ENCODE results near the gene MYOCD.

Gene MYOCD

GRCh38 chr17:12768255-12768654 is 102.6 kb downstream of the MYOCD start:
- DNase-seq = no peak

GRCh38 chr17:12769981-12770380 is 104.3 kb downstream of the MYOCD start:
- DNase-seq = no peak

- DNase-seq = no peak
Measured at GRCh38 chr17:12773153-12773552, 107.5 kb downstream of the MYOCD start.

- no peak for DNase-seq
Measured at GRCh38 chr17:12789075-12789480, 123.4 kb downstream of the MYOCD start.

- peak; percentile 58 for DNase-seq
Measured at GRCh38 chr17:12789481-12790248, 124.0 kb downstream of the MYOCD start, which contains the start of gene ARHGAP44. Gene ARHGAP44, plus strand, starts transcription at chr17:12789498. Its CDS starts 341 bp downstream, at chr17:12789839.

- DNase-seq = no peak
Measured at GRCh38 chr17:12790249-12791106, 124.8 kb downstream of the MYOCD start.

GRCh38 chr17:12794919-12795532 is 129.3 kb downstream of the MYOCD start:
- no peak for DNase-seq

GRCh38 chr17:12800855-12801365 is 135.2 kb downstream of the MYOCD start:
- no peak for DNase-seq

DNA sequence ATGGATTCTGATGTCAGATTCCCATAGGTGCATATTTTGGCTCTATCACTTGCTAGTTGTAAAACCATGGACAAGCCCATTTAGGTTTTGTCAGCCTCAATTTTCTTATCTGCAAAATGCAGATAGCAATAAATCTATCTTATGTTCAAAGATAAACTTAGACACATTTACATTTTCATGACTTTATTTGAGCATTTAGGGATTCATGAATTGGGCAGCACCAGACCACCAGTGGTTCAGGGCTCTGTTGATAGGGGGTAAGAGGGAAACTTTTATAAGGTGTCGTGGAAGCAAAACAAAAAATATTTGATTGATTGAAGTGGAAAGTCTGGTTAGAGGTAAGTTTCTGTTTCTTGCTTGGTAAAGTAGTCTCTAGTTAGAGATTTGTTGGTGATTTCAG is 140.9 kb downstream of the MYOCD start:
- no peak for DNase-seq

DNA sequence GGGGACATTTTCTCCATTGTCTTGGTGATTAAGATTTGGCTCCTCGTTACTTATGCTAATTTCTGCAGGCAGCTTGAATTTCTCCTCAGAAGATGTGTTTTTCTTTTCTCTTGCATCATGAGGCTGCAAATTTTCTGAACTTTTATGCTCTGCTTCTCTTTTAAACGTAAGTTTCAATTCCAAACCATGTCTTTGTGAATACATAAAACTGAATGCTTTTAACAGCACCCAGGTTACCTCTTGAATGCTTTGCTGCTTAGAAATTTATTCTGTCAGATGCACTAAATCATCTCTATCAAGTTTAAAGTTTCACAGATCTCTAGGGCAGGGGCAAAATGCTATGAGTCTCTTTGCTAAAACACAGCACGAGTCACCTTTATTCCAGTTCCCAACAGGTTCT is 143.0 kb downstream of the MYOCD start:
- no peak for DNase-seq

GRCh38 chr17:12812877-12813276 is 147.2 kb downstream of the MYOCD start:
- no peak for DNase-seq

- no peak for DNase-seq
Measured at GRCh38 chr17:12813664-12814063, 148.0 kb downstream of the MYOCD start.

DNA sequence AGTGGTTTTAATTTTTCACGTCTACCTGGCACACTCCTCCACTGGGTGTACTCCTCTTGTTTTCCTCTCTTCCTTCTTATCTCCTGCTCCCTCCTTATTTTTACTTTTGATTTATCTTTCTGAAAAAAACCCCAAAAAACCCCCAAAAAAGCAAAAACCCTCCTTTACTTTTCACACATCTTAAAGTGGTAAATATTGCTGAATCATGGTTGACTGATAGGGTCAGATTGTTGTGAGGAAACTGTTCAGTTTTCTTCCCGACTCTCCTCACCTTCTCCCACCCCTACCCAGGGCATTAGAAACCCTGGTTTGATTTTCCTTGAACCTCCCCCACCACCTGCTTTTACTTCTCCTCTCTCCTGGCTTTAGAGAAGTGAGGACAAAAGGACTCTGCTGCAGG is 149.0 kb downstream of the MYOCD start:
- no peak for DNase-seq

- DNase-seq = no peak
Measured at GRCh38 chr17:12815642-12816141, 150.0 kb downstream of the MYOCD start.

Measured in activated CD8-positive, alpha-beta memory T cell treated with anti-CD3 and anti-CD28 coated beads for 24 hours (primary cell).